Panc1 (cell line): ENCODE measurements around the gene TRPV6. TPM values are rescaled to one million over a fixed set of nuclear protein-coding genes. Genes with fewer than 3 reads are reported as not detected.

ENCODE experiments used
- ATAC-seq: fragments of 200-7000 bp; cut with Tn5 transposase; 2 replicates; pipeline ENCODE4 v1.9.1; 2020; ENCODE audit warnings: mild to moderate bottlenecking, moderate library complexity
- BruUV-seq: library from RNA; stranded (reverse); fragments of 400-500 nt; replicated peaks from 2 replicates; lab custom pipeline; 2021; lab: Mats Ljungman, UMichigan
- CTCF ChIA-PET: fragments of 300-600 bp; sonication (Branson Sonifier 250); formaldehyde crosslinking; loops from one replicate; lab custom pipeline; 2022; ENCODE audit warnings: antibody characterized with exemption; lab: Charles Lee
- POLR2A ChIA-PET: fragments of 300-600 bp; sonication (Branson Sonifier 250); formaldehyde crosslinking; loops from one replicate; lab custom pipeline; 2022; ENCODE audit warnings: antibody characterized with exemption; lab: Charles Lee
- DNase-seq: peaks from one replicate; pipeline ENCODE4 v3.0.0-alpha.2; 2010; ENCODE audit warnings: low read depth, low spot score
- H3K27ac ChIP-seq: 2 replicates; pipeline ENCODE4 v1.5.1; 2011; ENCODE audit warnings: mild to moderate bottlenecking, low read length, inconsistent platforms
- H3K27me3 ChIP-seq: fragments of 200-500 bp; sonication (Bioruptor generic); 2 replicates; pipeline ENCODE4 v1.6.0; 2014; ENCODE audit warnings: low read length, inconsistent platforms; ENCODE audit not compliant: control insufficient read depth, insufficient read depth
- H3K36me3 ChIP-seq: fragments of 200-500 bp; sonication (Bioruptor generic); 2 replicates; pipeline ENCODE4 v1.5.1; 2014; ENCODE audit warnings: inconsistent platforms, mild to moderate bottlenecking, low read length, moderate library complexity; ENCODE audit not compliant: control insufficient read depth, insufficient read depth
- H3K4me1 ChIP-seq: 2 replicates; pipeline ENCODE4 v1.5.1; 2011; ENCODE audit warnings: inconsistent platforms, mild to moderate bottlenecking, low read length, moderate library complexity; ENCODE audit not compliant: control insufficient read depth, insufficient read depth
- H3K4me3 ChIP-seq, 2 experiments: 2 replicates each; pipeline ENCODE4 v1.5.1; 2011 to 2012; ENCODE audit warnings: low read depth in 2 of 2, low read length in 2 of 2, mild to moderate bottlenecking in 2 of 2, inconsistent platforms in 1 of 2, moderate library complexity in 1 of 2
- H3K9me3 ChIP-seq: fragments of 200-500 bp; sonication (Bioruptor generic); 2 replicates; pipeline ENCODE4 v1.5.1; 2014; ENCODE audit warnings: low read depth, mild to moderate bottlenecking, inconsistent platforms, low read length, moderate library complexity; ENCODE audit not compliant: control insufficient read depth, insufficient read depth
- CTCF ChIP-seq: fragments of 450-650 bp; IDR thresholded peaks from 2 replicates; pipeline ENCODE4 v1.5.1; 2017; ENCODE audit warnings: mild to moderate bottlenecking
- POLR2AphosphoS5 ChIP-seq: IDR thresholded peaks from 2 replicates; pipeline ENCODE4 v1.6.1; 2012; ENCODE audit warnings: mild to moderate bottlenecking, low read depth, low read length, moderate library complexity
- REST ChIP-seq, 2 experiments: IDR thresholded peaks; 2 replicates each; pipeline ENCODE4 v1.6.1; 2011 to 2012; ENCODE audit warnings: low read depth in 2 of 2, control low read depth in 1 of 2, low read length in 1 of 2, mild to moderate bottlenecking in 1 of 2, moderate library complexity in 1 of 2; ENCODE audit not compliant: insufficient read depth in 1 of 2
- SIN3A ChIP-seq: IDR thresholded peaks from 2 replicates; pipeline ENCODE4 v1.6.1; 2012; ENCODE audit warnings: low read depth, mild to moderate bottlenecking, low read length, moderate library complexity, borderline replicate concordance; ENCODE audit not compliant: insufficient read depth
- TCF7L2 ChIP-seq: IDR thresholded peaks from 2 replicates; pipeline ENCODE4 v1.6.1; 2011; ENCODE audit warnings: mild to moderate bottlenecking, low read depth, low read length, inconsistent platforms
- in situ Hi-C: cut with HindIII; loops from 2 replicates; pipeline ENCODE4 v1.10.0; 2016; ENCODE audit warnings: low sequenced_read_pairs, low pct_unique_long_range_greater_than_20kb
- intact Hi-C: fragments of 100-400 bp; cut with micrococcal nuclease; formaldehyde crosslinking; loops from one replicate; pipeline ENCODE4 v1.10.0; 2022; ENCODE audit not compliant: unreplicated experiment
- total RNA-seq: library from RNA; stranded (reverse); gene quantifications from one replicate; pipeline ENCODE4 v1.2.1, GENCODE V29; 2021; ENCODE audit not compliant: unreplicated experiment

The TRPV6 gene
- total RNA-seq, 1 experiment from 2014 or later = not detected

- TF ChIP-seq POLR2AphosphoS5 = no peak
- no peak for TF ChIP-seq CTCF
- no peak for TF ChIP-seq TCF7L2
- no peak for TF ChIP-seq SIN3A
- TF ChIP-seq REST (IDR thresholded peaks at IDR 0.05; ENCODE audit: insufficient read depth in 1 of 2, low read depth in 2 of 2, low read length in 1 of 2) = no peak
- in situ Hi-C loops (no loop called here), intact Hi-C loops (no loop called here)
- H3K4me1 ChIP-seq = no peaks in the 10 kb centered on the region
- no peak for DNase-seq
- H3K27ac ChIP-seq = no peak overlapping the region
- H3K4me3 ChIP-seq = no peak overlapping the region
- H3K9me3 ChIP-seq = no peaks in the 10 kb centered on the region
- POLR2A ChIA-PET = interaction anchor here (0.7 kb wide), 1 partner anchor 217 kb away, joined by 23 read pairs; no protein-coding TSS in a partner anchor
- no peaks in the 10 kb centered on the region for H3K36me3 ChIP-seq
- ATAC-seq = no peak
- CTCF ChIA-PET = interaction anchor here (1.0 kb wide), 1 partner anchor 10 kb away, joined by 4 read pairs; no protein-coding TSS in a partner anchor
- H3K27me3 ChIP-seq = peaks cover 6% of the 10 kb centered on the region; the same call in 1 of the 2 replicates
- no TSS peak for BruUV-seq
Observed at GRCh38 chr7:142865766-142866165, 19.8 kb downstream of the TRPV6 start.

GRCh38 chr7:142864980-142865747 lies 20.4 kb downstream of the TRPV6 start:
- Histone ChIP-seq H3K4me1 (no peaks in the 10 kb centered on the region), H3K27ac (no peak overlapping the region), H3K27me3 (peaks cover 8% of the 10 kb centered on the region), H3K4me3 (no peak overlapping the region), H3K36me3 (no peaks in the 10 kb centered on the region), H3K9me3 (no peaks in the 10 kb centered on the region)
- CTCF ChIA-PET = no interaction called here
- TF ChIP-seq SIN3A = no peak
- no peak for TF ChIP-seq POLR2AphosphoS5
- no TSS peak for BruUV-seq
- POLR2A ChIA-PET = no interaction called here
- intact Hi-C loops = no loop called here
- DNase-seq (no peak), ATAC-seq (no peak)
- in situ Hi-C loops = no loop called here
